Measurements from ENCODE around the gene MAP3K10.
A peak's percentile ranks its signal among the peaks of the same experiment; 100 is the strongest.
"Not testable (repeated sequence)": the region's sequence is repeated elsewhere in the genome, so short reads cannot be mapped to it uniquely, and the experiment has no call there.

The MAP3K10 gene

GRCh38 chr19:40217934-40218890 lies 27.0 kb downstream of the MAP3K10 start, which contains the start of gene TTC9B:
Gene TTC9B, minus strand, starts transcription at chr19:40218384. Its CDS starts 3 bp downstream, at chr19:40218381.
- FAIRE-seq, result no peak

- FAIRE-seq, result not testable (repeated sequence)
These were observed 27.8 kb downstream of the MAP3K10 start for GRCh38 chr19:40219029-40219428.

DNA sequence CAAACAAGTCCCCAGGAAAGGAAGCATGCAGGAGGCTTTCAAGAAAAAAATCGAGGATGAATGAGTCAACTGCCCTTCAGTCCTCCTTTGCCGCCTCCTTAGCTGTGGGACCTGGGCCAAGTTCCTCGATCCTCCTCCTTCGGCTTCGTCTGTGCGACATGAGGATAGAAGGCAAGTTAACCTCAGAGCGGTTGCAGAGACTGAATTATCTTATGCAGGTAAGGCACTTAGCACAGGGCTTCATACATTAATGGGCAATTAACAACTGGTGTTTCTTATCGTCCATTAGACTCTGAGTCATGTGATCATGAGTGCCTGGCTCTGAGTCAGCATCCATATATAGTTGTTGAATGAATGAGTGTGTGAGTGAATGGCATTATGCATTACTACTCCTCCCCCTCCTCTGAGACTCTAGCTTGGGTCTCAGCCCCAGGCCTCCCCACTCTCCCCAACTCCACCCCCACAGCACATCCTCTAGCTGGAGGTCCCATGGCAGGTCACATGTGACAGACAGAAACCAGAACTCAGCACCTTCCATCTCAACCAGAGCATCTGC lies 28.6 kb downstream of the MAP3K10 start:
- FAIRE-seq, result no peak

DNA sequence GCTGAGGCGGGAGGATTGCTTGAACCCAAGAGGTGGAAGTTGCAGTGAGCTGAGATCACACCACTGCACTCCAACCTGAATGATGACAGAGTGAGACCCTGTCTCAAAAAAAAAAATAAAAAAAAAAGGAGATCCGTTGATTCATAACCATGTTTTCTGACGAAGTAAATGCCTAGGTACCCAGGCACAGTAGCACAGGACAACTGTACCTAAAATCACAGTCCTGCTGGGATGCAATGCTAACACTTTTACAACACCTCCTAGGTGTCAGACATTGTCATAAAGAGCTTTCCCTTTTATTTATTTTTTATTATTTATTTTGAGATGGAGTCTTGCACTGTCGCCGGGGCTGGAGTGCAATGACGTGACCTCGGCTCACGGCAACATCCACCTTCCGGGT lies 29.4 kb downstream of the MAP3K10 start:
- no peak for FAIRE-seq

GRCh38 chr19:40221858-40222619 lies 30.8 kb downstream of the MAP3K10 start:
- FAIRE-seq, result peak; percentile 96

DNA sequence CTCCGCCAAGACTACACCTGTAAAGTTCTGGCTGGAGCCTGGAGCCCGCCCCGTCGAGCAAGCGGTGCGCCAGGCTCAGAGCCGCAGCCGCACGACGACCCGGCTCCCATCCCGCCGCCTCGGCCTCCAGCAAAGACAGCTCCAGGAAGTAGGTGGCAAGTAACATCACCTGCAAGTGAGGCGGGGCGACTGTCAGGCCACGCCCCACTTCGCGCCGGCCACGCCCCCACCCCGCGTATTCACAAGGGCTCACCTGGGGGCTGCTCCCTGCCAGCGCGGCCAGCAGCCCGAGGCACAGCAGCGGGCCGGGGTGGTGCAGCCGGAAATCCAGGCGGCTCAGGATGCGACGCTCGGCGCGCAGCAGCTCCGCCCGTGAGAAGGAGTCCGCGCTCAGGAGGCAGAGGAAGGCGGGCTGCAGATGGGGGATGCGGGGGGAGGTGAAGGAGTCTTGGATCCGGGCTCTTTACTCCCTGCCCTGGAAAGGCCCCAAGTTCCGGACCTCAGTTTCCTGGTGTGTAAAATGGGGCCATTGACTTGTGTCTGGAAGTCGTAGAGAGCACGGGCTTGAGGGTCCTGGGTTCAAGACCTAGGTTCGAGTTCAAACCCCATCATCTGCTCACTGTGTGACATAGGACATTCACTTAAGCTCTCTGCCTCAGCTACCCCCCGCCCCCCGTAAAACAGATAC lies 32.1 kb downstream of the MAP3K10 start:
- no peak for FAIRE-seq

GRCh38 chr19:40224342-40225150 lies 33.3 kb downstream of the MAP3K10 start:
- no peak for FAIRE-seq

GRCh38 chr19:40225440-40226305 lies 34.4 kb downstream of the MAP3K10 start:
- FAIRE-seq, result no peak

- FAIRE-seq, result no peak
These were observed 37.1 kb downstream of the MAP3K10 start for GRCh38 chr19:40228346-40228745.

DNA sequence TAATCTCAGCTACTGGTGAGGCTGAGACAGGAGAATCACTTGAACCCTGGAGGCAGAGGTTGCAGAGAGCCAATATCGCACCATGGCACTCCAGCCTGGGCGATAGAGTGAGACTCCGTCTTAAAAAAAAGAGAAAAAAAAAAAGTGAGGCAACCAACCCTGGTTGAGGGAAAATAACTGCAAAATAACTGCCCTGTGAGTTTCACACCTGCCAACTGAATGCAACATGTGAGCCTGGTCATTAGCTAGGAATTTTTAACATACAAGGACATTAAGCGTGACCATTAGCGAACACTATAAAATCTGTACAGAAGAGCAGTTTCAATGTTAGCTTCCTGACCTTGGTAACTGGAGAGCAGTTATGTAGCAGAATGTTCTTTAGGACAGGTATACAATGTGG lies 37.6 kb downstream of the MAP3K10 start:
- no peak for FAIRE-seq

GRCh38 chr19:40229484-40229883 lies 38.3 kb downstream of the MAP3K10 start:
- no peak for FAIRE-seq

DNA sequence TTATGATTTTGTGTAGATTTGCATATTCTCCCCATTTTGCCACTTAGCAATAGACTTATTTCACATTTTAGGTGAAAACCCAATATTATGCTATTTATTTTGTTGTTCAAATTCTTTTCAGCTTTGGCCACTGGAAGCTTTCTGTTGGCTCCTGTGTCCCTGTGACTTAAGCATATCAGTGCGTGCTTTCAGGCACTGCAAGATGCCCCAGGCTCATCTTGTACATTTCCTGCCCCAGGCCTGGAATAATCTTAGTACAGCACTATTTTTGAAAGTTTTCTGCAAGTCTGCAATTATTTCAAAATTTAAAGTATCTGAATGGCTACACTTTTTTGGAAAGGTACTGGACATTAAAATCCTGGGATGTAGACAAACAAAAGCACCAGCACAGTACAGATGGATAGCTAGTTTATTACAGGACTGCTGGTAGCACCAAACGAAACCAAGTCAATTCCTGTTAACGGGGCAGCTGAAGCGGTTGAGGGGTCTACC lies 38.7 kb downstream of the MAP3K10 start:
- FAIRE-seq, result no peak

GRCh38 chr19:40231057-40231456 lies 39.8 kb downstream of the MAP3K10 start:
- FAIRE-seq, result no peak

- no peak for FAIRE-seq
These were observed 40.6 kb downstream of the MAP3K10 start for GRCh38 chr19:40231544-40232424.

DNA sequence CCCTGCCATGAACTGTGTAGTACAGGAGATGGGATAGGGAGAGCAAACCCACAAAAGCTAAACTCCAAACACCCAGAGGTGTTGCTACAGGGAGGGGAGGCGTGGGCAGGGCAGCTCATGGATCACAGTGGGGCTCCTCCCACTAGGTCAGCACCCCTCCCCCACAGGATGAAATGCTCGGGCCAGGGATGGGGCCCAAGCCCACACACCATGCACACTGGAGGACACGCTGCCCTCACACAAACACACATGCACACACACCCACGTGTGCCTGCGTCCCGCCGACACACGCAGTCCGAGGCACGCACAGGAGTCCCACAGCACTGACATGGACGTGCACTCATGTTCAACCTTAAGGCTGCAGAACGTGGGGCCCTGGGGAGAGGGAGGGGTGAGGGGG lies 41.3 kb downstream of the MAP3K10 start:
- FAIRE-seq, result no peak

DNA sequence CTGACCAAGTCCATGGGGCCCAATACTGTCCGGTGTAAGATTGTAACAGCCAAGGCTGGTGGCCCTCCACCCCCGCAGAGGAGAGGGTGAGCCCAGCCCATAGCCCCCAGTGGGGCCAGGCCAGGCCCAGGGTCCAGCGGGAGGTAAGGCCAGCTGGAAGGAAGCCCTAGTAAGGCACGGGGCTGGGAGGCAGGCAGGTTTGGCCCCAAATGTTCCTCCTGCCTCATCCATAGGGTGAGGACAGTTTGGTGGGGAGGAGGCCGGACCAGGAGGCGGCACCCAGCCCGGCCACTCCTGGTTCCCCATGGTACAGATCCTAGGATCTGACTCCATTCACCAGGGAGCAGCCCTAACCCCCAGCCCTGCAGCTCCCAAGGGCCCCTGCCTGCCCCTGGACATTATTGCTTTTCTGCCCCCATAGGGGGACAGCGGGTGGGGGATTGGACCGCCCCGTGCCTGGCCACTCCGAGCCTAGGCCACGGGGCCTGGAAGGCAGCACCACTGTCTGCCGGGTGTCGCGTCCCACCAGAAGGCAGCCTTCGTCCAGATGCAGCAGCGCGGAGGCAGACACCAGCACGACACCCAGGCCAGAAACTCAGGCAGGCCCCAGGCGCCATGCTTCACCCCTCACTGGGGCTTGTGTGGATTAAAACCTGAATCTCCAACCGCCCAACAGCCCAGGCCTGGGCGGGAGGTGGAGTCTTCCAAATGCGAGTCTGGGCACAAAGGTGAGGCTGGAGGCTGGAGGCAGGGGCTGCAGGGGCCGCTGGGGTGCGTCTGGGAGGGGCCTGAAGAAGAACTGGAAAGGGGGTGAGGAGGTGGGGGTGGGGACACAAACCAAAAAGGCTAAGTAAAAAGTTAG lies 42.0 kb downstream of the MAP3K10 start:
- no peak for FAIRE-seq

DNA sequence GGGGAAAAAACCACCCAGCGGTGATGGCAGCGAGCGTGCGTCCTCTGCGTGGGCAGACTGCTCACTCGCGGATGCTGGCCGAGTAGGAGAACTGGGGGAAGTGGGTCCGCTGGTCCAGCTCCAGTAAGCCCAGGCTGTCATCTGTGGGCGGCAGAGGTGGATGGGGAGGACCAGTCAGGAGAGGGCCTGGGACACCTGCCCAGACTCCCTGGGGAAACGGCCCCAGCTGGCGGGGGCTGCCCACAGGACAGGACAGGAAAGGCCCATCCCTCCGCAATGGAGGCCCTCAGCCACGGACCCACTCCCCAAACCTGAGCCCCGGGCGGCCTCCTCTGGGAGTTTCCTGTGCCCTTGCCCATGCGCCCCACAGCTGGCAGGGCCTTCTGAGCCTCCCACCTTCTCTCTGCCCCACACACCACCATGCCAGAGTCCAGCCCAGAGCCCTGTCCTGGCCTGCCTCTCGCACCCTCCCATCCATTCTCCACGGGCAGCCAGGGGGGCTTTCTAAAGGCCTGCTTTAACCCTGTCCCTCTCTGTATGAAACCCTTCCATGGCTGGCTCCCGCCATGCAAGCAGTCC lies 42.7 kb downstream of the MAP3K10 start:
- no peak for FAIRE-seq
